ENCODE data around the gene ABCC3.
"Not testable (repeated sequence)": the region's sequence is repeated elsewhere in the genome, so short reads cannot be mapped to it uniquely, and the experiment has no call there.

ABCC3 gene

GRCh38 chr17:50712641-50713040 lies 78.0 kb downstream of the ABCC3 start:
- no peak for DNase-seq

GRCh38 chr17:50715471-50715870 lies 80.8 kb downstream of the ABCC3 start:
- no peak for DNase-seq

- peak; percentile 93 for DNase-seq
These were observed 84.7 kb downstream of the ABCC3 start, which contains the start of gene LUC7L3 for GRCh38 chr17:50719144-50719923. Gene LUC7L3 (plus strand): TSS chr17:50719603. CDS start chr17:50719733, 130 bp downstream.

- peak; percentile 42 for DNase-seq
These were observed 85.5 kb downstream of the ABCC3 start for GRCh38 chr17:50719924-50720794.

GRCh38 chr17:50721194-50722010 lies 86.7 kb downstream of the ABCC3 start:
- DNase-seq, result no peak

GRCh38 chr17:50722746-50723145 lies 88.1 kb downstream of the ABCC3 start:
- DNase-seq, result no peak

GRCh38 chr17:50724622-50725021 lies 89.9 kb downstream of the ABCC3 start:
- not testable (repeated sequence) for DNase-seq

- no peak for DNase-seq
These were observed 91.3 kb downstream of the ABCC3 start for GRCh38 chr17:50725769-50726655.

- no peak for DNase-seq
These were observed 93.4 kb downstream of the ABCC3 start for GRCh38 chr17:50728112-50728429.

GRCh38 chr17:50728881-50729765 lies 94.4 kb downstream of the ABCC3 start:
- DNase-seq, result no peak

GRCh38 chr17:50731575-50732460 lies 97.1 kb downstream of the ABCC3 start:
- no peak for DNase-seq

- no peak for DNase-seq
These were observed 100.6 kb downstream of the ABCC3 start for GRCh38 chr17:50735287-50735686.

GRCh38 chr17:50737118-50737698 lies 102.5 kb downstream of the ABCC3 start:
- no peak for DNase-seq

- no peak for DNase-seq
These were observed 104.4 kb downstream of the ABCC3 start for GRCh38 chr17:50739098-50739497.
